Measurements from ENCODE around the gene MCUR1.

DNA sequence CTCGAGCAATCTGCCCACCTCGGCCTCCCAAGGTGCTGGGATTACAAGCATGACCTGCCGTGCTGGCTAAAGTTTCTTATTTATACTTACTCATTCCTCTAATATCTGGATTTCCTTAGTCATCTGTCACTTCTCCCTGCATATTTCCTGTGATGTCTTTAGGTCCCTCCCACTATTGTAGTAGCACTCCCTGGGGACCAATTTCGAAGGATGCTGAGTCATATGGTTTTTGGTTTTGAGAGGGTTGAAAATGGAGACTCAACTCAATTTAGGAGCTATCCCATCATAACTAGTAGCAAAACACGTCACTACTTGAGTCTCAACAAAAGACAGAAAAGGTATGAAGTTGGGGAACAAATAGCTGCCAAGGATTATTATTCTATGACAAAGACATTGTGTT lies 20.2 kb downstream of the MCUR1 start:
- TF ChIP-seq POLR2A (IDR thresholded peaks at IDR 0.05; ENCODE audit: low read length) = no peak
- no peak for TF ChIP-seq GATA1 (IDR thresholded peaks at IDR 0.05; ENCODE audit: low read depth, low read length)
